Osteoblast (primary cell): ENCODE data around the gene BCL2L1. TPM values are rescaled to one million over a fixed set of nuclear protein-coding genes. Genes with fewer than 3 reads are reported as not detected.
"Not testable (repeated sequence)": the region's sequence is repeated elsewhere in the genome, so short reads cannot be mapped to it uniquely, and the experiment has no call there.

Source experiments
- DNase-seq: peaks from one replicate; pipeline ENCODE4 v3.0.0; 2011; ENCODE audit warnings: low spot score, mixed read lengths; ENCODE audit not compliant: insufficient read length; ENCODE audit errors: missing footprints
- H2AFZ ChIP-seq: 2 replicates; pipeline ENCODE4 v1.6.0; 2011; ENCODE audit warnings: mild to moderate bottlenecking, low read length
- H3K27ac ChIP-seq: 2 replicates; pipeline ENCODE4 v1.5.1; 2011; ENCODE audit warnings: mild to moderate bottlenecking, low read depth, low read length, moderate library complexity
- H3K27me3 ChIP-seq: 2 replicates; pipeline ENCODE4 v1.6.0; 2012; ENCODE audit warnings: mild to moderate bottlenecking, control low read depth, inconsistent platforms, low read length, moderate library complexity; ENCODE audit not compliant: insufficient read depth
- H3K36me3 ChIP-seq: 2 replicates; pipeline ENCODE4 v1.5.1; 2011; ENCODE audit warnings: mild to moderate bottlenecking, low read length, control low read depth, moderate library complexity; ENCODE audit not compliant: insufficient read depth
- H3K4me1 ChIP-seq: 2 replicates; pipeline ENCODE4 v1.5.1; 2011; ENCODE audit warnings: mild to moderate bottlenecking, low read length, control low read depth, moderate library complexity; ENCODE audit not compliant: insufficient read depth
- H3K4me2 ChIP-seq: 2 replicates; pipeline ENCODE4 v1.6.0; 2011; ENCODE audit warnings: mild to moderate bottlenecking, low read length; ENCODE audit not compliant: insufficient read depth
- H3K4me3 ChIP-seq: fragments of 200-600 bp; sonication (generic); 3 replicates; pipeline ENCODE4 v1.5.1; 2012; ENCODE audit warnings: mild to moderate bottlenecking, low read length, inconsistent platforms; ENCODE audit not compliant: insufficient read depth
- H3K79me2 ChIP-seq: 2 replicates; pipeline ENCODE4 v1.6.0; 2012; ENCODE audit warnings: mild to moderate bottlenecking, low read length, control low read depth, inconsistent platforms; ENCODE audit not compliant: insufficient read depth
- H3K9me3 ChIP-seq: 2 replicates; pipeline ENCODE4 v1.5.1; 2011; ENCODE audit warnings: low read depth, low read length, control low read depth
- H4K20me1 ChIP-seq: 2 replicates; pipeline ENCODE4 v1.6.0; 2012; ENCODE audit warnings: mild to moderate bottlenecking, low read length, control low read depth; ENCODE audit not compliant: insufficient read depth
- CTCF ChIP-seq: IDR thresholded peaks from 2 replicates; pipeline ENCODE4 v1.5.1; 2011; ENCODE audit warnings: mild to moderate bottlenecking, low read depth, low read length, moderate library complexity; ENCODE audit errors: extremely low read depth
- total RNA-seq: library from RNA; depleted of rRNA; stranded (reverse); fragments of >200 nt; gene quantifications from 2 replicates; pipeline ENCODE4 v1.2.3, GENCODE V29; 2012

Gene BCL2L1
- total RNA-seq, 1 donor: 127 TPM

- Histone ChIP-seq H3K4me3 (no peak overlapping the region), H3K9me3 (no peaks in the 10 kb centered on the region), H4K20me1 (peaks cover 37% of the 10 kb centered on the region), H3K27me3 (no peaks in the 10 kb centered on the region), H3K27ac (no peak overlapping the region), H2AFZ (no peak overlapping the region), H3K4me2 (no peak overlapping the region), H3K4me1 (peaks cover 7% of the 10 kb centered on the region), H3K36me3 (peaks cover 33% of the 10 kb centered on the region), H3K79me2 (peaks cover 91% of the 10 kb centered on the region)
- TF ChIP-seq CTCF: no peak
- DNase-seq: no peak
These were observed 52.8 kb downstream of the BCL2L1 start for GRCh38 chr20:31669876-31670275.

DNA sequence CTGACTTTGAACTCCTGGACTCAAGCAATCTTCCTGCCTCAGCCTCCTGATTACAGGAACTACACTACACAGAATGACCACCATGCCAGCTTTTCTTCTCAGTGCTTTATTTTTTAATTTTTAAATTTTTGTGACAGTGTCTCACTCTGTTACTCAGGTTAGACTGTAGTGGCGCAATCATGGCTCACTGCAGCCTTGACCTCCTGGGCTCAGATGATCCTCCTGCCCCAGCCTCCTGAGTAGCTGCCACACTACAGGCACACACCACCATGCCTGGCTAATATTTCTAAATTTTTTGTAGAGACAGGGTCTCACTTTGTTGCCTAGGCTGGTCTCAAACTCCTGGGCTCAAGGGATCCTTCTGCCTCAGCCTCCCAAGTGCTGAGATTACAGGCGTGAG, 53.7 kb downstream of the BCL2L1 start:
- DNase-seq, H3K9me3 ChIP-seq, H3K27ac ChIP-seq, H3K4me2 ChIP-seq, H2AFZ ChIP-seq, H3K4me1 ChIP-seq, H3K4me3 ChIP-seq, H3K27me3 ChIP-seq: not testable (repeated sequence)
- H3K79me2 ChIP-seq: peaks cover 91% of the 10 kb centered on the region
- peaks cover 39% of the 10 kb centered on the region for H4K20me1 ChIP-seq
- peaks cover 40% of the 10 kb centered on the region for H3K36me3 ChIP-seq

GRCh38 chr20:31667315-31668285, 55.1 kb downstream of the BCL2L1 start:
- H3K4me1 ChIP-seq: peaks cover 3% of the 10 kb centered on the region
- peaks cover 82% of the 10 kb centered on the region for H3K79me2 ChIP-seq
- no peak overlapping the region for H3K27ac ChIP-seq

DNA sequence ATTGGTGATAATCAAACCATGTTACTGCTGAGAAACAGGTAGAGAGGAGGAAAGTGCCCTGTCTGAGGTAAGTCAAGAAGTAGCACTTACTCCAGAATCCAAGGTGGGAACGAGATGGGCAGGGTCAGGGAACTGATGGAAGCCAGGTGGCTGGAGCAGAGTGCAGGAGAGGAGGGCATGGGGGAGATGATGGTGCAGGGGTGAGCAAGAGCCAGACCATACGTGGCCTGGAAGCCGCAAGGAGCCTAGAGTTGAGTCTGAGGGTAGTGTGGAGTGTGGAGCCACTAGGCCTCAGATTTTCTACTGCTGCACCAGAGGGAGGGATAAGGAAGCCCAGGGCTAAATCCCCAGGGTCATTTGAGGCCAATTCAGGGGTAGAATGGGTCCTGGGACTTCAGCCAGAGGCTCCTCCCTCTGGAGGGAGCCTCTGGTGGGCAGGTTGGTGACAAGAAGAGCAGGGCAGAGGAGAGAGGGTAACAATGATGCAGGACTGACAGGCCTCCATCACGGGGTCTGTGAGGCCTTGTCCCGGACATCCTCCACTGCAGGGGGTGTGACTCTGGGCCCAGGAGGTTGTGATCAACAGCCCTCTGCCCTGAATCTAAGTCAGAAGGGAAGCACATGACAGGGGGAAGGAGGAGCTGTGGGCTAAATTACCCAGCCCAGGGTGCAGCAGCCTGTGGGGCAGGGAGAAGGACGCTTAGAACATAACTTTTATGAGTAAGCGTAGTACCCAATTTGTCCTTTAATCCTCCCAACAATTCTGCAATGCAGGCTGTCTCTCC, 56.2 kb downstream of the BCL2L1 start:
- Histone ChIP-seq H3K4me2 (no peak overlapping the region), H3K79me2 (peaks cover 77% of the 10 kb centered on the region)

More at GRCh38 chr20:31667315-31668285, 55.1 kb downstream of the BCL2L1 start:
- Histone ChIP-seq H4K20me1 (peaks cover 39% of the 10 kb centered on the region), H3K9me3 (no peaks in the 10 kb centered on the region), H2AFZ (no peak overlapping the region), H3K4me2 (no peak overlapping the region), H3K36me3 (peaks cover 40% of the 10 kb centered on the region), H3K27me3 (no peaks in the 10 kb centered on the region), H3K4me3 (no peak overlapping the region)
- no peak for TF ChIP-seq CTCF
- DNase-seq: no peak

More for the DNA sequence above, 56.2 kb downstream of the BCL2L1 start:
- Histone ChIP-seq H4K20me1 (peaks cover 38% of the 10 kb centered on the region), H3K4me1 (peaks cover 11% of the 10 kb centered on the region), H3K9me3 (no peaks in the 10 kb centered on the region), H3K27ac (peak overlapping the region; percentile 12), H3K4me3 (no peak overlapping the region), H2AFZ (no peak overlapping the region), H3K36me3 (peaks cover 36% of the 10 kb centered on the region), H3K27me3 (no peaks in the 10 kb centered on the region)
- no peak for TF ChIP-seq CTCF
- no peak for DNase-seq
